ENCODE measurements around the gene ST6GALNAC3.

DNA sequence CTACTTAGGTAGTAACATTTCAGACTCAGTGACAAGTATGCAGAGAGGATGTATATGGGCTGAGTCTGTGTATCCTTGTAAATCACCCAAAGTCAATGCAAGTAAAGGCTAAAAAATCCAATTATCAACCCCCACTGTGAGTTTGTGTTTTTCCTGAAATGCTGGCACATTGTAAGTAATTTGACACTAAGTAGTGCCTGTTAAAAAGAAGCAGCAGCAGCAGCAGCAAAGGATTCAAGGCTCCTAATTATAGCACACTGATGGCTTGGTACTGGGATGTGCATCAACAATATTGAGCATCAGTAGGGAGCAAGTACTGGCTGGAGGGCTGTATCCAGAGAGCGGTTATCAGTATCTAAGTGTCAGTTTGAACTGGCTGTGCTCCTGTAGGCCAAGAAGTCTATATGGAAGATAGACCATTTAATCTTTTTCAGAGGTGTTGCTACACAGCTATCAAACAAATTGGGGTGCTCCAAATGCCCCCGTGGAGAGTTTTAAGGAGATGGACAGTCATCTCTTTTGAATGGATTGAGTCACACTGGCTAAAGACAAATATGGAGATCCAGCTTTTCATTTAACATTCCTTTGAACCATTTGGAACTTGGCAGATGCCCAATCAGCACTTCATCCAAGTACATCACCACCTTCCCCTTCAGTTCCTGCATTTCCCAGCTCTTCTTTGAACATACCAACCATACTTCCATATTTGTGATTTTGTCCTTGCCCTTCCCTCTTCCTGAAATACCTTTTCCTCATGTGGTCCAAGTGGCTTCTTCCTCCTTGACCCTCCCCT, 551.5 kb downstream of the ST6GALNAC3 start:
- no peak for TF ChIP-seq EZH2phosphoT487 (IDR thresholded peaks at IDR 0.05; ENCODE audit: low read depth, severe bottlenecking, unreplicated experiment)
- TF ChIP-seq, protein P1, sequence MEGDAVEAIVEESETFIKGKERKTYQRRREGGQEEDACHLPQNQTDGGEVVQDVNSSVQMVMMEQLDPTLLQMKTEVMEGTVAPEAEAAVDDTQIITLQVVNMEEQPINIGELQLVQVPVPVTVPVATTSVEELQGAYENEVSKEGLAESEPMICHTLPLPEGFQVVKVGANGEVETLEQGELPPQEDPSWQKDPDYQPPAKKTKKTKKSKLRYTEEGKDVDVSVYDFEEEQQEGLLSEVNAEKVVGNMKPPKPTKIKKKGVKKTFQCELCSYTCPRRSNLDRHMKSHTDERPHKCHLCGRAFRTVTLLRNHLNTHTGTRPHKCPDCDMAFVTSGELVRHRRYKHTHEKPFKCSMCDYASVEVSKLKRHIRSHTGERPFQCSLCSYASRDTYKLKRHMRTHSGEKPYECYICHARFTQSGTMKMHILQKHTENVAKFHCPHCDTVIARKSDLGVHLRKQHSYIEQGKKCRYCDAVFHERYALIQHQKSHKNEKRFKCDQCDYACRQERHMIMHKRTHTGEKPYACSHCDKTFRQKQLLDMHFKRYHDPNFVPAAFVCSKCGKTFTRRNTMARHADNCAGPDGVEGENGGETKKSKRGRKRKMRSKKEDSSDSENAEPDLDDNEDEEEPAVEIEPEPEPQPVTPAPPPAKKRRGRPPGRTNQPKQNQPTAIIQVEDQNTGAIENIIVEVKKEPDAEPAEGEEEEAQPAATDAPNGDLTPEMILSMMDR (IDR thresholded peaks at IDR 0.05; ENCODE audit: poor library complexity) = no peak
- no peak for TF ChIP-seq EZH2 (IDR thresholded peaks at IDR 0.05; ENCODE audit: borderline replicate concordance)

Measured in hepatocyte (in vitro differentiated cells).